A549 (cell line): ENCODE data around the gene BCL2L13.

Experiments used
- CHD2 ChIP-seq: fragments of 150-350 bp; IDR thresholded peaks from 2 replicates; pipeline ENCODE4 v1.6.1; 2014; ENCODE audit warnings: low read length; ENCODE audit not compliant: partially characterized antibody
- JUN ChIP-seq, 2 experiments: fragments of >200 bp; sonication (Bioruptor Twin); formaldehyde crosslinking; IDR thresholded peaks; 2 replicates in 1 of 2; 3 replicates in 1 of 2; pipeline ENCODE4 v1.6.1; 2016 to 2017
- MAFK ChIP-seq: fragments of 450-650 bp; IDR thresholded peaks from 2 replicates; pipeline ENCODE4 v1.6.1; 2014; ENCODE audit not compliant: partially characterized antibody
- MAZ ChIP-seq: fragments of 150-350 bp; IDR thresholded peaks from 2 replicates; pipeline ENCODE4 v1.6.1; 2014; ENCODE audit warnings: antibody characterized with exemption, low read depth, low read length, borderline replicate concordance
- POLR2A ChIP-seq: IDR thresholded peaks from 2 replicates; pipeline ENCODE4 v1.6.1; 2012; ENCODE audit warnings: mild to moderate bottlenecking, low read length
- TF ChIP-seq, protein P1 (sequence below): fragments of >200 bp; sonication (Bioruptor Twin); formaldehyde crosslinking; IDR thresholded peaks from 3 replicates; pipeline ENCODE4 v1.5.1; 2016

DNA sequence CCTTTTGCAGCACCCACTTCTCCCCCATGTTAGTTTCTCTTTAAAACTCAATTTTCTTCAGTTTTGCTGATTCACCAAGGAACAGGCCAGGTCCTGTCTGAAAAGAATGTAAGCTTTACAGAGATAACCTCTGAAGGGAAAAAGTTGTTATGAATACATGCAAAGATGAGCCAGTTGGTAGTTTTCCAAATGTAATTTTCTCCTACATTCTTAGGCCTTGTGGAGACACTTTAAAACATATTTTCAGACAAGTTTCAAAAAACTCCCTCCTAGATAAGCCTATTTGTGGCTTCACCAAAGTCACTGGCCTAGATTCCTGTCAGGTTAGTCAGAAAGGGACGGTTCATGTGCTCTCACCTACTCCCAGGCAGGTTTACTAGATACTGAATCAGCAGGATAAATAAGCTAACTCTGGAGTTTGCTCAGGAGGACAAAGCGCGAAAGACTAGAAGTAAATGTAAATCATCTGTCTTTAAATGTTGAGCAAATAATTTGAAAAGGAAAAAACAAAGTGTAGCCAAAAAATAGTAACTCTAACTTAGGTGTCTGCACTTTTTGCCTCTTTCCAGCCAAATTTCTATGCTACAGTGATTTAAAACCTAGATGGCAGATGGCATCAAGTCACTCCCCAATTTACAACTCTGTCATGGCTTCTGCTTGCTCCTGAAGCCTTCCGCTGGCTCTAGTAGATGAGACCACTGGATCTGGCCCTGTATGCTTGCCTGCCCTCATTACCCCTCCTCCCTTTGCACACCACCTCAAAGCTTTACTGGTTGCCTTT lies 5.2 kb upstream of the BCL2L13 start:
- TF ChIP-seq, protein P1, sequence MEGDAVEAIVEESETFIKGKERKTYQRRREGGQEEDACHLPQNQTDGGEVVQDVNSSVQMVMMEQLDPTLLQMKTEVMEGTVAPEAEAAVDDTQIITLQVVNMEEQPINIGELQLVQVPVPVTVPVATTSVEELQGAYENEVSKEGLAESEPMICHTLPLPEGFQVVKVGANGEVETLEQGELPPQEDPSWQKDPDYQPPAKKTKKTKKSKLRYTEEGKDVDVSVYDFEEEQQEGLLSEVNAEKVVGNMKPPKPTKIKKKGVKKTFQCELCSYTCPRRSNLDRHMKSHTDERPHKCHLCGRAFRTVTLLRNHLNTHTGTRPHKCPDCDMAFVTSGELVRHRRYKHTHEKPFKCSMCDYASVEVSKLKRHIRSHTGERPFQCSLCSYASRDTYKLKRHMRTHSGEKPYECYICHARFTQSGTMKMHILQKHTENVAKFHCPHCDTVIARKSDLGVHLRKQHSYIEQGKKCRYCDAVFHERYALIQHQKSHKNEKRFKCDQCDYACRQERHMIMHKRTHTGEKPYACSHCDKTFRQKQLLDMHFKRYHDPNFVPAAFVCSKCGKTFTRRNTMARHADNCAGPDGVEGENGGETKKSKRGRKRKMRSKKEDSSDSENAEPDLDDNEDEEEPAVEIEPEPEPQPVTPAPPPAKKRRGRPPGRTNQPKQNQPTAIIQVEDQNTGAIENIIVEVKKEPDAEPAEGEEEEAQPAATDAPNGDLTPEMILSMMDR, result no peak
- TF ChIP-seq CHD2, result no peak
- no peak for TF ChIP-seq JUN (IDR thresholded peaks at IDR 0.05)
- no peak for TF ChIP-seq POLR2A
- TF ChIP-seq MAFK, result peak; percentile 50
- no peak for TF ChIP-seq MAZ
